ENCODE data around the gene AHCTF1. TPM values are rescaled to one million over a fixed set of nuclear protein-coding genes. Genes with fewer than 3 reads are reported as not detected.

AHCTF1 gene
- total and polyA plus RNA-seq, 2 donors (not counting 1 experiment from before 2014, with no cell fraction given) = 15.8 to 30.6 TPM

DNA sequence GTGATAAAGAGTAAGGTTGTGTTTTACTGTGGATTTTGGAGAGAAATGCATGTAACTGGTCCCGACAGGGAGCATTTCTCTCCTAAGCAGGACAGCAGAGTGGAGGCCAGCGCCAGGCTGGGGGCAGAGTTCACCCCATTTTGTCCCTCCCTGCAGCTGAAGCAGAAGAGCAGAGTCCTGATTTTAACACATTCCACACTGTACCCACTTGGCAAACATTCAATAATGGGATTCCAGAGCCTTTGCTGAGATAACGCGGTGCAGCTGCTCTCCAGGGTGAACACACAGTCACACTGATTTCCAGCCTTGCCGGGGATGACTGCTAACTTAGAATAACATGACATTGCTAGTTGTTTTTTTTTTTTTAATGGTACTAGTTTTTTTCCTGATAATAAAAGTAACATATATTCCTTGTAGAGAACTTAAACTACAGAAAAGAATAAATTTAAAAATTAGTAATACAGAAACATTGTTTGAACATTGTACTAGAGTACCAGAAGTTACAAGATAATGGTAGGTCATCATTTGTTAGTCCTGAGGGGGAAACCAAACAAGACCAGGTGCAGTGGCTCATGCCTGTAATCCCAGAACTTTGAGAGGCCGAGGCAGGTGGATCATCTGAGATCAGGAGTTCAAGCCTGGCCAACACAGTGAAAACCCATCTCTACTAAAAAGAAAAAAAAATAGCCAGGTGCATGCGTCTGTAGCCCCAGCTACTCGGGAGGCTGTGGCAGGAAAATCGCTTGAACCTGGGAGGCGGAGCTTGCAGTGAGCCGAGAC lies 130.3 kb downstream of the AHCTF1 start:
- TF ChIP-seq EZH2 (IDR thresholded peaks at IDR 0.05; ENCODE audit: low read length, missing control alignments) = no peak
- TF ChIP-seq, protein P1, sequence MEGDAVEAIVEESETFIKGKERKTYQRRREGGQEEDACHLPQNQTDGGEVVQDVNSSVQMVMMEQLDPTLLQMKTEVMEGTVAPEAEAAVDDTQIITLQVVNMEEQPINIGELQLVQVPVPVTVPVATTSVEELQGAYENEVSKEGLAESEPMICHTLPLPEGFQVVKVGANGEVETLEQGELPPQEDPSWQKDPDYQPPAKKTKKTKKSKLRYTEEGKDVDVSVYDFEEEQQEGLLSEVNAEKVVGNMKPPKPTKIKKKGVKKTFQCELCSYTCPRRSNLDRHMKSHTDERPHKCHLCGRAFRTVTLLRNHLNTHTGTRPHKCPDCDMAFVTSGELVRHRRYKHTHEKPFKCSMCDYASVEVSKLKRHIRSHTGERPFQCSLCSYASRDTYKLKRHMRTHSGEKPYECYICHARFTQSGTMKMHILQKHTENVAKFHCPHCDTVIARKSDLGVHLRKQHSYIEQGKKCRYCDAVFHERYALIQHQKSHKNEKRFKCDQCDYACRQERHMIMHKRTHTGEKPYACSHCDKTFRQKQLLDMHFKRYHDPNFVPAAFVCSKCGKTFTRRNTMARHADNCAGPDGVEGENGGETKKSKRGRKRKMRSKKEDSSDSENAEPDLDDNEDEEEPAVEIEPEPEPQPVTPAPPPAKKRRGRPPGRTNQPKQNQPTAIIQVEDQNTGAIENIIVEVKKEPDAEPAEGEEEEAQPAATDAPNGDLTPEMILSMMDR (conservative IDR thresholded peaks at IDR 0.05 in 1 of 2, IDR thresholded peaks at IDR 0.05 in 1 of 2; ENCODE audit: low read depth in 1 of 2, low read length in 2 of 2) = no peak
- Histone ChIP-seq H4K20me1 (ENCODE audit: control insufficient read depth, extremely low read depth, insufficient read depth, low read length) (no peaks in the 10 kb centered on the region), H3K9ac (ENCODE audit: insufficient read depth, low read length) (no peak overlapping the region), H3K79me2 (ENCODE audit: control insufficient read depth, insufficient read depth, low read length) (no peaks in the 10 kb centered on the region), H3K4me2 (ENCODE audit: extremely low read depth, insufficient read depth, low read length) (no peak overlapping the region), H3K9me3 (ENCODE audit: control insufficient read depth, insufficient read depth, low read depth, low read length) (no peaks in the 10 kb centered on the region), H3K27me3 (ENCODE audit: control insufficient read depth, insufficient read depth, low read length) (peaks cover 3% of the 10 kb centered on the region), H3K36me3 (ENCODE audit: control insufficient read depth, insufficient read depth, low read length) (no peaks in the 10 kb centered on the region), H3K4me1 (ENCODE audit: control insufficient read depth, extremely low read depth, insufficient read depth, low read length) (no peaks in the 10 kb centered on the region), H3K4me3 (replicated peaks in 1 of 4; ENCODE audit: control extremely low read depth in 1 of 4, insufficient read depth in 1 of 4, low read depth in 3 of 4, low read length in 4 of 4) (no peak overlapping the region), H2AFZ (ENCODE audit: low read length) (no peak overlapping the region), H3K27ac (ENCODE audit: insufficient read depth, low read length) (no peak overlapping the region)
- DNase-seq (ENCODE audit: low read depth in 2 of 2) = peak in 1 of 2 donors; percentile 9

DNA sequence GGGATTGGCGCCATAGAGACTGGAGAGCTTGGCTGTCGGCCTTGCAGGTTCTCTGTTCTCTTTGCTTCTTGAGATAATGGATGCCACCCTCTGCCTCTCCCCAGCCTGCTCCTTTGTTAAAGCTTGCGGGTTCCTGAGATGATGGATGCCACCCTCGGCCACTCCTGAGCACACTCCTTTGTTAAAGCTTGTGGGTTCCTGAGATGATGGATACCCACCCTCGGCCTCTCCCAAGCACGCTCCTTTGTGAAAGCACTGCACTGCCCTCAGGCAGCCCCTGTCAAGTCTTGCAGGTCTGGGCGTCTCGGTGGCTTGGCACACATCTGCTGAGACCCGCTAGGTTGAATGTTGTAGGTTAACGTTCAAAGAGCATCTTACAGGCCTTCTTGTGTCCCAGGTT lies 131.0 kb downstream of the AHCTF1 start:
- H4K20me1 ChIP-seq (ENCODE audit: control insufficient read depth, extremely low read depth, insufficient read depth, low read length) = no peaks in the 10 kb centered on the region
- peaks cover 3% of the 10 kb centered on the region for H3K27me3 ChIP-seq (ENCODE audit: control insufficient read depth, insufficient read depth, low read length)
- no peak overlapping the region for H3K9ac ChIP-seq (ENCODE audit: insufficient read depth, low read length)
- no peaks in the 10 kb centered on the region for H3K9me3 ChIP-seq (ENCODE audit: control insufficient read depth, insufficient read depth, low read depth, low read length)
- H3K36me3 ChIP-seq (ENCODE audit: control insufficient read depth, insufficient read depth, low read length) = no peaks in the 10 kb centered on the region
- H3K4me1 ChIP-seq (ENCODE audit: control insufficient read depth, extremely low read depth, insufficient read depth, low read length) = no peaks in the 10 kb centered on the region
- H2AFZ ChIP-seq (ENCODE audit: low read length) = no peak overlapping the region
- H3K4me3 ChIP-seq (replicated peaks in 1 of 4; ENCODE audit: control extremely low read depth in 1 of 4, insufficient read depth in 1 of 4, low read depth in 3 of 4, low read length in 4 of 4) = no peak overlapping the region
- H3K4me2 ChIP-seq (ENCODE audit: extremely low read depth, insufficient read depth, low read length) = no peak overlapping the region
- H3K27ac ChIP-seq (ENCODE audit: insufficient read depth, low read length) = no peak overlapping the region
- TF ChIP-seq, protein P1 (conservative IDR thresholded peaks at IDR 0.05 in 1 of 2, IDR thresholded peaks at IDR 0.05 in 1 of 2; ENCODE audit: low read depth in 1 of 2, low read length in 2 of 2) = no peak
- no peak for TF ChIP-seq EZH2 (IDR thresholded peaks at IDR 0.05; ENCODE audit: low read length, missing control alignments)
- DNase-seq (ENCODE audit: low read depth in 2 of 2) = no peak
- H3K79me2 ChIP-seq (ENCODE audit: control insufficient read depth, insufficient read depth, low read length) = no peaks in the 10 kb centered on the region

DNA sequence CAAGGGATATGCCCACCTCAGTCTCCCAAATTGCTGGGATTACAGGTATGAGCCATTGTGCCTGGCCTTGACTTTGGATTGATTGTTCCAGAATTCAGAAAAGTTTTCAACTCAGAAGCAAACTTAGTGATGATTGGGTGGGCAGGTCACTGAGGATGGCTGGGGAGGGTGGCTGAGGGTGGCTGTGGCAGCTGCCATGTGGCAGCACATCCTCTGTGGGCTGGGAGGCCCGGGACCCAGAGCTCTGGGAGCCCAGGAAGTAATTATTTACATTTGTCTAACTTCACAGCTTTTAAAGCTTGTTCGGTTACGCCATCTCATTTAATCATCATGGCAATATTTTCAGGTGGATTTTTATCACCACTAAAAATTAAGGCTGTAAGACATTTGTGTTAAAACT lies 131.4 kb downstream of the AHCTF1 start:
- no peak for DNase-seq (ENCODE audit: low read depth in 2 of 2)
- Histone ChIP-seq H2AFZ (ENCODE audit: low read length) (no peak overlapping the region), H3K9ac (ENCODE audit: insufficient read depth, low read length) (no peak overlapping the region), H3K27ac (ENCODE audit: insufficient read depth, low read length) (no peak overlapping the region), H3K4me1 (ENCODE audit: control insufficient read depth, extremely low read depth, insufficient read depth, low read length) (no peaks in the 10 kb centered on the region), H3K4me2 (ENCODE audit: extremely low read depth, insufficient read depth, low read length) (no peak overlapping the region), H4K20me1 (ENCODE audit: control insufficient read depth, extremely low read depth, insufficient read depth, low read length) (no peaks in the 10 kb centered on the region), H3K9me3 (ENCODE audit: control insufficient read depth, insufficient read depth, low read depth, low read length) (no peaks in the 10 kb centered on the region), H3K36me3 (ENCODE audit: control insufficient read depth, insufficient read depth, low read length) (no peaks in the 10 kb centered on the region), H3K79me2 (ENCODE audit: control insufficient read depth, insufficient read depth, low read length) (no peaks in the 10 kb centered on the region), H3K4me3 (replicated peaks in 1 of 4; ENCODE audit: control extremely low read depth in 1 of 4, insufficient read depth in 1 of 4, low read depth in 3 of 4, low read length in 4 of 4) (no peak overlapping the region), H3K27me3 (ENCODE audit: control insufficient read depth, insufficient read depth, low read length) (peaks cover 3% of the 10 kb centered on the region)
- TF ChIP-seq EZH2 (IDR thresholded peaks at IDR 0.05; ENCODE audit: low read length, missing control alignments) = no peak
- TF ChIP-seq, protein P1 (conservative IDR thresholded peaks at IDR 0.05 in 1 of 2, IDR thresholded peaks at IDR 0.05 in 1 of 2; ENCODE audit: low read depth in 1 of 2, low read length in 2 of 2) = no peak
